ENCODE measurements around the gene TNPO3.
"Not testable (repeated sequence)": the region's sequence is repeated elsewhere in the genome, so short reads cannot be mapped to it uniquely, and the experiment has no call there.

TNPO3 gene

GRCh38 chr7:129013048-129013724 is 41.7 kb downstream of the TNPO3 start:
- peak; percentile 34 to 70 for DNase-seq

- DNase-seq = no peak
Observed at GRCh38 chr7:129012641-129013040, 42.3 kb downstream of the TNPO3 start.

DNA sequence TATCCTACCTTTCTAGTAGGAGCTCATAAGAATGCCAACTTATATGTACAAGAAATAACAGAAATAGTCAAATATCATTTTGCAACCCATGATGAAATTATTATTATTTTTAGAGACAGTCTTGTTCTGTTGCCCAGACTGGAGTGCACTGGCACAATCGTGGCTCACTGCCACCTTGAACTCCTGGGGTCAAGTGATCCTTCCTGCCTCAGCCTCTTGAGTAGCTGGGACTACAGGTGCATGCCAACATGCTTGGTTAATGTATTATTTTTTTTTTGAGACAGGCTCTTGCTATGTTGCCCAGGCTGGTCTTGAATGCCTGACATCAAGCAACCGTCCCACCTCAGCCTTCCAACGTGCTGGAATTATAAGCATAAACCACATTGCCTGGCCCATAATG is 44.8 kb downstream of the TNPO3 start:
- DNase-seq = no peak

DNA sequence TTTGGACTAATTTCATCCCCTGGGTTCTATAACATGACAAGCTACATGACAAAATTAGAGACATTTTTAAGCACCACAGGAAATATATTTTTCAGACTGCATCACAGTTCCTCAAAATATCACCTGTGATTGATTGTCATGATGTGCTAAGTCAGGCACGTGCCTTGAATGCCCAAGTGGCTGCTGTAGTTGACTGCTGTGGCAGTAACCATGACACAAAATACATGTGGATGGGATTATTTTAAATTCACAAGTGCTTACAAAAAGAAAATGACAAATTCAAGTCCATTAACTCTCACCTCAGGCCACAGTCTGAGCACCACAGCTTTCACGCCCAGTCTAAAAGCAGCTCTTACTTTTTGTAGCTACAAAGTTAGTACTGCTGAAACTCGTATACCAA is 45.5 kb downstream of the TNPO3 start:
- DNase-seq = no peak

GRCh38 chr7:129008645-129009414 is 46.1 kb downstream of the TNPO3 start:
- no peak for DNase-seq

DNA sequence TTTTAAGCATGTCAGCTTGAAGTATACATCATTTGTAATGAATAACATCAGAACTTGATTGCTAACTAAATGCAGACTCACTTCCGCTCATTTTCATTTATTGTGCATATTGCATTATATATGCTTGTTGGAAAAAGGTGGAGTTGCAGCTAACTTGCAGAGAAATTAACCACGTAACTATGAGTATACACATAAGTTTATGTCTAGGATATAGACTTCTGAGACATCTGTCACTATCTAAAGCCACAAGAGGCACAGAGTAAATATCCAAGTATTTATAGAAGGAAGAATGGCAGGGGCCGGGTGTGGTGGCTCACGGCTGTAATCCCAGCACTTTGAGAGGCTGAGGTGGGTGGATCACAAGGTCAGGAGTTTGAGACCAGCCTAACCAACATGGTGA is 47.3 kb downstream of the TNPO3 start:
- DNase-seq = no peak

DNA sequence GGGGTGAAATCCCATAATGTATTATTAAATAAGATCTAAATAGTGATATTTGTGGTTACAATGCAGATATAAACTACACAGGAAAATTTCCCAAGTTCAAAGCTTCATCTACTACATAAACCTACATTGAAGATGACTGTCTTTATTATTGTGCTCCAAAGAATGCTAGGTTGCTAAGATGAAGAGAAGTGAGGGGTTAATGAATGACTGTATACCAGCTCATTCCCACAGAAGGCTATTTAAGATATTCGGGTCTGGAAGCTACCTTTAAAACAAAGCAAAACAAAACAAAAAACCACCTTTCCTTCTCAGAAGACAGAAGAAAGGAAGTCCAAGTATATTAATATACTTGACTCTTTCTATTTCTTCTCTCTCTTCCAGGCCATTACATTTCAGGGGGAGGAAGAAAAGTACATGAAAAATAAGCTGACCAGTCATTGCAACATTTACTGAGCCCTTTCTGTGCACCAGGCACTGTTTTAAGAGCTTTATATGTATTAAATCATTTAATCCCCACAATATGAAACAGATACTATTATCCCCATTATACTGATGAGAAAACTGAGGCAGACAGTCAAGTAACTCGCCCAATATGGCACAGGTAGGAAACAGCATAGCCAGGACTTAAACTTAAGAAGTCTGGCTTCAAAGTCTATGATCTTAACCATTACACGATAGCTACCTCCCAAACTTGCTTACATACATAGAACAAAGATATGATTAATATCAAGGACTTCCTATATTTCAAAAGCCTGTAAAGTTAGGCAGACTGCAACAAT is 48.1 kb downstream of the TNPO3 start:
- no peak for DNase-seq

GRCh38 chr7:129005186-129005585 is 49.7 kb downstream of the TNPO3 start:
- no peak for DNase-seq

DNA sequence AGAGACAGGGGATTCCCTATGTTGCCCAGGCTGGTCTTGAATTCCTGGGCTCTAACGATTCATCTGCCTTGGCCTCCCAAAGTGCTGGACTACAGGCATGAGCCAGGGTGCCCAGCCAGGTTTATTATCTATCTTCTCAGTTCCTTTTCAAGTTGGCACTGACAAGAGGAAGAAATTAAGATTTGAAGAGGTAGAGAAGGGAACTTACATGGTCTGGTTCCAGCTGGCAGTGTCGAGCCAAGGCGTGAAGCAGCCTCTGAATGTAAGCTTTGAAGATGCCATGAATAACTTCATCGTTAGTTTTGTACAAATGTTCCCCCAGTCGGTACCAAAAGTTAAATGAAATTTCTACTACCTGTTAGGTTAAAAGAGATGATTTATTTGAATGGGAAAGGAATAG is 57.7 kb downstream of the TNPO3 start:
- DNase-seq = no peak

GRCh38 chr7:128994560-128994959 is 60.4 kb downstream of the TNPO3 start:
- DNase-seq = not testable (repeated sequence)

DNA sequence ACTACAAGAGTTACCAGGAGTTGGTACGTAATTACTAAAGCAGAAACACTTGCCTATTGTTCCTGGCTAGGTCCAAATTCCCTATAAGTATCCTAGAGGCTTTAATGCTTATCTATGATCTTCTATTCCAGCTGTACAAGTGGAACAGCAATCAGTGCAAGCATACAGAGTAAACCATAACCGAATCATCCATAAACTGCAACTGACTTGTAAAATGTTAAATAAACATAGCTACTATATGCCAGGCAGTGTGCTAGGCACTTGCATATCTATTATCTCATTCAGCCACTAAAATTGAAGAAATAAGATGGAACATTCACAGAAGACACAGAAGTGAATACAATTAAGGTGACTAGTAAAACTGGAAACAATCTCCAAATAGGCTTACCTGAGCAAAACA is 61.5 kb downstream of the TNPO3 start:
- no peak for DNase-seq

DNA sequence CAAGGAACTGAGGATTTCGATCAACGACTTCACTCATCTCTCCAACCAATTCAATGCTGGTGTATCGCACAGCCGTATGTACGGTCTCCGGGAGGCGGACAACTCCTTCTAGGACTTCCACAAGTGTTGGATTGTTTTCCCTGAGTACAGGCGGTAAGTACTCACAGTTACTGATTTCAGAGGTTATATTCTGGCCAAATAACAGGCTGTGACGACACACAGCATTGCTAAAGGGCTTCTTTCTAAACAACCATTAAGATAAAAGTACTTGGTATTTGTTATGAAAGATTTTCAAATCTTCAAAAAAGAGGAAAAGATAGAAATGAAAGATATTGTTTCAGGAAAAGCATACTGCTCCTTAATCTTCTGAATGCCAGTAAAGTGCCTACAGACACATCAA is 65.0 kb downstream of the TNPO3 start:
- no peak for DNase-seq

DNA sequence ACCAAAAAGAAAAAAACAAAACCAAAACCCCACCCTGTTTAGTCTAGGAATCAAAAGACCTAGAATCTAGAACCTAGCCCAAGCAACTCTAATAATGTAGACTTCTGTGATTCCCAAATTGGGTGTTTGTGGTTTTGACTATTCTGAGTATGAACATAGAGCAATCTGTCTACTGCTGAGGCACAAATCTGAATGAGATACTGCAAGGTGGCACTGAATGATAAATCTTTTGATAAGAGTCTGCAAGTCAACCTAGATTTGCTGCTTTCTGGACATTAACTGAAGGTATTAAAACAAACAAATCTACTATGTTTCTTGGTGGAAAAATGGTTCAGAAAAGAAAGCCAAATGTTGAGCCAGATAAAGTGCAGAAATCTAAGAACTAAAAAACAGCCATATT is 66.5 kb downstream of the TNPO3 start:
- no peak for DNase-seq

GRCh38 chr7:128986609-128987008 is 68.3 kb downstream of the TNPO3 start:
- no peak for DNase-seq

GRCh38 chr7:128985660-128986059 is 69.3 kb downstream of the TNPO3 start:
- DNase-seq = no peak

DNA sequence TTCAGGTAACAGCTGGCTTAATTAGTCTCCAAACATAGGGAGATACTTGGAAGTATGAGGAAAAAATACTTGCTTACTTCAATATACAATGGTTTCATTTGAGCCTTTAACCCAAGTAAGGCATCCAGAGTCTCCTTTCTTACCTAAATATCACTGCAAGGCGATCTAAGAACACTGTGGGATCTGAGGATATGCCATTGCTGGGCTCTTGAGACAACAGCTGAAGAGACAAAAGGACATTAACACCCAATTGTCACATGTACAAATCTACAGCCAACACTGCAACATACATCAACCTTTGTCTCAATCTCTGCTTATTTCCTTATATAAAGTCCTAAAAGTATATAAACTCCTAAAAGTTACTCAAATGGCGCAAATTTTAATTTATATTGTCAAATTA is 72.8 kb downstream of the TNPO3 start:
- DNase-seq = no peak

DNA sequence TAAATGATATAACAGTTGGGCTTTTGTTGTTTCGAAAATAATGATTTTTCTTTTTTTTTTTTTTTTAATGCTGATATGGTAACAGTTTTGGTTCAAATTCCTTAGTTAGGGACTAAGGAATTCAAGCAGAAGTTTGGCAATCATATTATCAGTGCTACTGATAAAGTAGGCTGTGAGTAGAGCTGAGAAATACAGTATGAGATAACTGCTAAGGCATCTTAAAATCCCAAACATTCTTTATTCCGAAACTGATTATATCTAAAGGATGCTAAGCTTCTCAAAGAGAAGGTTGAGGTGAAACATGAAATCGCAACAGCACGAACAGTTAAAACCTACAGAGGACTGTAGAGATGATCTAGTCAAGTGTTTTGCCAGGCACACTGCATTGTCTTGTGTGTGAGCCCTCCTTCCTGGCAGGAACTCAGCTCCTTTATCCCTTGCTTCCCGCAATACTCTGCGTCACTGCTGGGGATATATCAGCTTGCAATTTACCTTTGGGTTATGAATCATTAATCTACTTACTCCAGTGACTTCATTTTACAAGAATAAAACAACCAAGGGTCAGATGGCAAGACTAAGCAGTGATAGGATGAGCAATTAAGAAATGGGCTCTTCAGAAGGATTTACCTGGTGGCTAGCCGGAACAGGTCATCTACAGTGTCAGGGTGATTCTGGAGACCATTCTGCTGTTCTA is 80.5 kb downstream of the TNPO3 start:
- DNase-seq = no peak

DNA sequence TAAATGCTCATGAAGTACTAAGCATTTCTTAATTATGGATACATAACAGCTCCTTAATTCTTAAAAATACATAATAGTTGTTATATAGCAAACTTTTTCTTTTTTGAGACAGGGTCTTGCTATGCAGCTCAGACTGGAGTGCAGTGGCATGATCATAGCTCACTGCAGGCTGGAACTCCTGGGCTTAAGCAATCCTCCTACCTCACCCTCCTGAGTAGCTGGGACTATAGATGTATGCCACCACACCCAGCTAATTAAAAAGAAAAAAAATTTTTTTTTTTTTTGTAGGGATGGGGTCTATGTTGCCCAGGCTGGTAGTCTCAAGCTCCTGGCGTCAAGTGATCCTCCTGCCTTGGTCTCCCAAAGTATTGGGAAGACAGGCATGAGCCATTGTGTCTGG is 86.3 kb downstream of the TNPO3 start:
- no peak for DNase-seq

DNA sequence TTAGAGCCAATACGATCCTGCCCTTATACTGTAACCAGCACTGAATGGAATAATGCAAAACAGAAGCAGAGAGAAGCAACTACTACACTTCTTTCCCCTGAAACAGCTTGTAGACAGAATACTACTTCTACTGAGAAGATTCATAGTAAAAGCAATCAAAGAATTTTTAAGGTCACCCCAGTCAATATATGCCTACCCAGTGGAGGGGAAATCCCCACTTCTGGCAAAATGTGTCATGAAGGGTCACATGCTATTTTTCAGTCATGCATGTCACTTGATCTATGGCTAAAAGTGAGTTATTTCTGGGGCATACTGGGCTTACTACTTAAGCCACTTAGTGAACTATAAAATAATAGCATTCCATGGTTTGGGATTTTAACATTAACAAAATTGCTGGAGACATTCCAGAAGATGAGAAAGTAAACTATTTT is 91.6 kb downstream of the TNPO3 start:
- DNase-seq = peak; percentile 83 to 88

DNA sequence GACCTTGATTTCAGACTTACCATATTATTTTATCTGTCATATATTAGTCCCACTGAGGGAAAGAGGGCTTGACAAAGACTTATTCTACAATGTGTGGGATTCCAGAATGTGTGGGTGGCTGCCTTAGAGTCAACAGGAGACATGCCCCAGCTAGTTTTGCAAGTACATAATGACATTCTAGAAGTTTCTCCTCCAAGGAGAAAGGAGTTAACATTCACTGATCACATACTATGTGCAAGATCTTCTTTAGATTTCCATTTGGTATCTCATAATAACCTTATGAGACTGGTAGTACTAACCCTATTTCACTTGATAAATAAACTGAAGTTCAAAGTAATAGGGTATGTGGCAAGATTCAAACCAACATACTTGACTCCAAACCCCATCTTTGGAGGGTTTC is 92.0 kb downstream of the TNPO3 start:
- DNase-seq = peak; percentile 44 to 71

GRCh38 chr7:128961030-128961659 is 93.8 kb downstream of the TNPO3 start:
- no peak for DNase-seq

DNA sequence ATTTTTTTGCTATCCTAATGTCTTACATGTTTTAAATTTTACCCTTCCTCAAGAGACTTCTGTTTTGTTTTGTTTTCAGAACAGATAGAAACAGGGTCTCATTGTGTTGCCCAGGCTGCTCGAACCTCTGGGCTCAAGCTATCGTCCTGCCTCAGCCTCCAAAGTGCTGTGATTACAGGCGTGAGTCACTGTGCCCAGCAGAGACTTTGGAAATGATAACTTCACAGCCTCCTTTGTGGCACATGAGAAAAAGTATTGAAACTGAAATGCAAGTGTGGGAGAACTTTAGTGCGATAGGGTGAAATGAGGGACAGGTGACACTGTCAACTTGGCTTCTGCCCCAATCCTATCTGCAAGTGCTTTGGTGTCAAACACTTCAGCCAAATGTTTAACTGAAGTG is 95.6 kb downstream of the TNPO3 start:
- DNase-seq = no peak

- DNase-seq = no peak
Observed at GRCh38 chr7:128955981-128956380, 98.9 kb downstream of the TNPO3 start.

All from inflammatory macrophage (primary cell).